Heart left ventricle (tissue), 13 donors: Measurements from ENCODE around the gene NCOA1.

Experiments
- POLR2A ChIP-seq, 2 donors: fragments of 450-650 bp; IDR thresholded peaks; one replicate each; pipeline ENCODE4 v1.6.1; 2017; ENCODE audit warnings: antibody characterized with exemption in 2 of 2, mild to moderate bottlenecking in 2 of 2, moderate library complexity in 2 of 2
- TF ChIP-seq, protein P1 (sequence below), 12 donors: fragments of 200-600 bp; sonication (generic) in 4 of 12; IDR thresholded peaks; one replicate each; pipeline versions ENCODE4 v1.5.0 to v1.8.0; 2018 to 2022; ENCODE audit warnings: antibody characterized with exemption in 12 of 12, mild to moderate bottlenecking in 5 of 12
- donor health status: ischemic (EF 13 %, LVEDD 7.1; RV severe dilation, severe dysfunction).
- donor health status: DM: no; HTN: yes; CAD: no.
- donor health status: DM: no; HTN: no; CAD: no.
- donor health status: ischemic (EF 25% LVEDD 6.9; RV normal size, moderate dysfunction).
- donor health status: ischemic (EF 25% LVEDD 5.7; RV mildly dilated, moderate dysfunction).
- donor health status: ischemic (EF 35%, LVEDD 5.7; RV mildly dilated, moderate dysfunction).
- donor health status: nonischemic (EF 11% LVEDD 7.7; RV severe dilation, severe dysfunction).
- donor health status: DM: yes; HTN: yes; CAD: no.
- donor health status: PGD.
- donor health status: ischemic (EF 29% LVEDD 5.4; RV normal size, mild dysfunction).
- donor health status: nonischemic (EF 23%, LVEDD 6.1; RV moderate dilation, normal function).

DNA sequence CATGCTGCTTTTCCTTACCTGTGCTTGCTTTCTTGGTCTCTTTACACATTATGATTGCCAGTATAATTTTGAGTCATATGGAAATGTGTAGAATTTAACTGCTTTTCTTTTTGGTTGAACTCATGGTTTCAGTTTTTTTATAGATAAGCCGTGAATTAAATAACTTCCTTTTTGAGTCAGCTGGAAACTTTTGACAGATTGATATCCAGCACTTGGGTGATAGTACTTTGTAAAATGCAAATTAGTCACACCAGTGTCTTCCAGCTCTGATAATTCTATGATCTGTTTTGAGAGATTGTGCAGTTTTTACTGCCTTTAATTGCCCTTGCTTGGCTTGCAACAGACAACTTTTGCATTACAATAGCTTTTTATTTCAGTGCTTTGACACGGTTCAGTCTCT is 86.4 kb downstream of the NCOA1 start:
- TF ChIP-seq, protein P1, sequence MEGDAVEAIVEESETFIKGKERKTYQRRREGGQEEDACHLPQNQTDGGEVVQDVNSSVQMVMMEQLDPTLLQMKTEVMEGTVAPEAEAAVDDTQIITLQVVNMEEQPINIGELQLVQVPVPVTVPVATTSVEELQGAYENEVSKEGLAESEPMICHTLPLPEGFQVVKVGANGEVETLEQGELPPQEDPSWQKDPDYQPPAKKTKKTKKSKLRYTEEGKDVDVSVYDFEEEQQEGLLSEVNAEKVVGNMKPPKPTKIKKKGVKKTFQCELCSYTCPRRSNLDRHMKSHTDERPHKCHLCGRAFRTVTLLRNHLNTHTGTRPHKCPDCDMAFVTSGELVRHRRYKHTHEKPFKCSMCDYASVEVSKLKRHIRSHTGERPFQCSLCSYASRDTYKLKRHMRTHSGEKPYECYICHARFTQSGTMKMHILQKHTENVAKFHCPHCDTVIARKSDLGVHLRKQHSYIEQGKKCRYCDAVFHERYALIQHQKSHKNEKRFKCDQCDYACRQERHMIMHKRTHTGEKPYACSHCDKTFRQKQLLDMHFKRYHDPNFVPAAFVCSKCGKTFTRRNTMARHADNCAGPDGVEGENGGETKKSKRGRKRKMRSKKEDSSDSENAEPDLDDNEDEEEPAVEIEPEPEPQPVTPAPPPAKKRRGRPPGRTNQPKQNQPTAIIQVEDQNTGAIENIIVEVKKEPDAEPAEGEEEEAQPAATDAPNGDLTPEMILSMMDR (IDR thresholded peaks at IDR 0.05), result no peak
- no peak for TF ChIP-seq POLR2A (IDR thresholded peaks at IDR 0.05)
